GM21723 (cell line): ENCODE measurements around the gene CAPZA2.
"Not testable (repeated sequence)": the region's sequence is repeated elsewhere in the genome, so short reads cannot be mapped to it uniquely, and the experiment has no call there.

Experiments used
- ATAC-seq: cut with Tn5 transposase; IDR thresholded peaks from one replicate; pipeline ENCODE4 v1.9.1; 2021; ENCODE audit warnings: mild to moderate bottlenecking, moderate library complexity; ENCODE audit not compliant: unreplicated experiment

CAPZA2 gene

GRCh38 chr7:116953372-116953905 is 91.1 kb downstream of the CAPZA2 start, which contains the start of gene ST7:
ST7 (plus strand) TSS chr7:116953501; CDS start chr7:116953541, 40 bp downstream.
- peak; percentile 43 for ATAC-seq

DNA sequence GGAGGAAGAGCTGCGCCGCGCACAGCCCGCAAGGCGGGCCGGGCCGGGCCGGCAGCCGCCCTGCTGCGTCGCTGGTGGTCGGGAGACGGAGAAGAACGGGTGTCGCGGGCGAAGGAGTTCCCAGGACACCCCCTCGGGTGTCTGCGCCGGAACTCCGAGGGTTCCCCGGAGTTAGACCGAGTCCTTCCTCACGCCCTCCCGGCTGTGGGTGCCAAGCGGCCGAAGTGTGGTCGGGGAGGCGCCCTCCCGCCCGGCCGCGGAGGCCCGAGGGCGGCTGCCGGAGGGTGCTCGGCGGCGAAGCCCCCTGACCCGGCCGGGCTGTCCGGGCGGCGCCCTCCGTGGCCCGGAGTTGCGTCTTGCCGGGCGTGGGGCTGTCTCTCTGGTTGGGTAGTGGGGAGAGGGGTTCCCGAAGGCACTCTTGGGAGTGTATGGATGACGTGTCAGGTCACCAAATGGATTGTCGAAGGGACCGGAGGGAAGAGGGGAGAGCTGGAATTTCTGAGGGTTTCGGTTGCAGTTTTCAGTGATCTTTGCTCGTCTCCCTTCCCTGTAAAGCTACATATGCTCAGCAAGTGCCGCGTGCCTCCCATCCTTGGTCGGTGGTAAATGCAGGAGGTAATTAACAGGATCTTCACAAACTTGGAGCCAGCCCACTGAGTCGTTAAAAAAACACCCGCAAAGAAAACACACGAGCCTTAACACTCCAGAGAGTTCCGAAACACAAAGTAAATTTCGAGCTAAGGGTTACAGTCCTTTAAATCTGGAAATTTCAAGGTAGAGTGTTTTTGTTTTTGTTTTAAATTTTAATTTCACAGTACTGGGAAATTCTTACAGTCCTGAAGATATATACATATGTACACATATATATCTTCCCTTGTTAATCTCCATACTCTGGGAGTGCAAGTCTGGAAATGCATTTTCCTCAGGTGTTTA is 91.8 kb downstream of the CAPZA2 start:
- ATAC-seq = peak; percentile 19

GRCh38 chr7:116955340-116955739 is 93.0 kb downstream of the CAPZA2 start:
- ATAC-seq = no peak

GRCh38 chr7:116955801-116956476 is 93.6 kb downstream of the CAPZA2 start:
- peak; percentile 78 for ATAC-seq

- no peak for ATAC-seq
Observed at GRCh38 chr7:116956477-116956804, 94.1 kb downstream of the CAPZA2 start.

DNA sequence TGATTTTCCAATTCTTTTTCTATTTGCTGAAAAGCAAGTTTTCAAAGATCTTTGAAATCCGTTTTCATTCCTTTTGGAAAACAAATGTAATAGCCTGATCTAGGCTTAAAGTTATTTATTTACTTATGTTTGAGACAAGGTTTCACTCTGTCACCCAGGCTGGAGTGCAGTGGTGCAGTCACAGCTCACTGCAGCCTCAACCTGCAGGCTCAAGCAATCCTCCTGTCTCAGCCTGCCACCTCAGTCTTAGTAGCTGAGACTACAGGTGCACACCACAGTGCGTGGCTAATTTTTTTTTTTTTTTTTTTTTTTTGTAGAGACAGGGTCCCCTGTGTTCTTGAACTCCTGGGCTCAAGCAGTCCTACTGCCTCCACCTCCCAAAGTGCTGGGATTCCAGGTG is 95.5 kb downstream of the CAPZA2 start:
- ATAC-seq = peak; percentile 30

DNA sequence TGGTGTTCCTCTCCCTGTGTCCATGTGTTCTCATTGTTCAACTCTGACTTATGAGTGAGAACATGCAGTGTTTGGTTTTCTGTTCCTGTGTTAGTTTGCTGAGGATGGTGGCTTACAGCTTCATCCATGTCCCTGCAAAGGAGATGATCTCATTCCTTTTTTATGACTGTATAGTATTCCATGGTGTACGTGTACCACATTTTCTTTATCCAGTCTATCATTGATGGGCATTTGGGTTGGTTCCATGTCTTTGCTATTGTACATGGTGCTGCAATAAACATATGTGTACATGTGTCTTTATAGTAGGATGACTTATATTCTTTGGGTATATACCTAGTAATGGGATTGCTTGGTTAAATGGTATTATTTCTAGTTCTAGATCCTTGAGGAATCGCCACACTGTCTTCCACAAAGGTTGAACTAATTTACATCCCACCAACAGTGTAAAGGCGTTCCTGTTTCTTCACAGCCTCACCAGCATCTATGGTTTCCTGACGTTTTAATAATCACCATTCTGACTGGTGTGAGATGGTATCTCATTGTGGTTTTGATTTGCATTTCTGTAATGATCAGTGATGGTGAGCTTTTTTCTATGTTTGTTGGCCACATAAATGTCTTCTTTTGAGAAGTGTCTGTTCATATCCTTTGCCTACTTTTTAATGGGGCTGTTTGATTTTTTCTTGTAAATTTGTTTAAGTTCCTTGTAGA is 99.7 kb downstream of the CAPZA2 start:
- ATAC-seq = not testable (repeated sequence)

DNA sequence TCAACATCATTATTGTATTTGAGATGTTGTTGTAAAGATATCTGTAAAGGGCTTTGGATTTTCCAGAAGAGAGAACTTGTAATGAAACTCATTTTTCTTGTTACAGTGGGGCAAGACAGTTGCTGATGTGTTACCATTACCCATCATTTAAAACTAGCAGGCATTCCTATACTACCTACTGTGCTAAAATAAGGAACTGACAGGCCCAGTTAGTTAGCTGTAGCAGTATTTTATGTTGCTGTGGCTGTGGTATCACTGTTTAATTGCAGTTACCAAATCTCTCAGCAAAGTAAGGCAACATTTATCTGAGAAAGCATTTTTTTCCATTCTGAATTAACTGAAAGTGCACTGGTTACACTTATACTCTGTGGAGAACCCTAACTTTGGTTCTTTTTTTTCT is 100.8 kb downstream of the CAPZA2 start:
- peak; percentile 50 for ATAC-seq

DNA sequence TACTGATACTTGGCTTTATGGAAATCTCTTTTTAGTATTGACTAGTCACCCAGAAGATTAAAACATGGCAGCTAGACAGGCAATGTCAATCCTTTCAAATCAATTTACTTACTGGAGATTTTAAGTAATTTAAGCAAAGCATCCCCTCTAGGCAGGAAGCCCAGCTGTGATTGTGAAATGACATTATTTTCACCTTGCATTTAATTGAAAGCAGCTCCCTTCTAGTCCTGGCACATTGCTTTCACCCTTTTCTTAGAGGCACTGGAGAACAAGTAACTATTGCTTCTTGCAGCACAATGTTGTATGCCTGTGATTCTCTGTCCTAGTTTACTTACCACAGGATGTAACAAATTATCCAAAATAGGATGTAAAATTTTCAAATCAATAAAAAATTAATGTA is 104.2 kb downstream of the CAPZA2 start:
- ATAC-seq = no peak

- no peak for ATAC-seq
Observed at GRCh38 chr7:116967254-116967922, 105.0 kb downstream of the CAPZA2 start.

DNA sequence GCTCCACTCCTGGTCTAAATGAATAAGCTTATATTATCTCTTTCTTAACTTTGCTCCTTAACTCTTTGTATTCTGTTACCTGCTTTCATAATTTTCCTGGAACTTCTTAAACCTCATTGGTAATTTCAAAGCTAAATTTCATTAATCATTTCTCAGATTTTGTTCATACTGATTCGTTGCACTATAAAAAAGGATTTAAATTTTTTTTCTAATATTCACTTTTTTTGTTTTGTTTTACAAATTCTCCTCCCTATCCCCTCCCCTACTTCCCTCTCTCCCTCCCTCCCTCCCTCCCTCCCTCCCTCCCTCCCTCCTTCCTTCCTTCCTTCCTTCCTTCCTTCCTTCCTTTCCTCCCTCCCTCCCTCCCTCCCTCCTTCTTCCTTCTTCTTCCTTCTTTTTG is 105.6 kb downstream of the CAPZA2 start:
- no peak for ATAC-seq

GRCh38 chr7:116968631-116969030 is 106.2 kb downstream of the CAPZA2 start:
- no peak for ATAC-seq

GRCh38 chr7:116969371-116969902 is 107.0 kb downstream of the CAPZA2 start:
- ATAC-seq = no peak

GRCh38 chr7:116970238-116970910 is 108.0 kb downstream of the CAPZA2 start:
- peak; percentile 68 for ATAC-seq

- not testable (repeated sequence) for ATAC-seq
Observed at GRCh38 chr7:116971153-116971552, 108.8 kb downstream of the CAPZA2 start.
